ENCODE measurements around the gene PCDH15. TPM values are rescaled to one million over a fixed set of nuclear protein-coding genes. Genes with fewer than 3 reads are reported as not detected.

PCDH15 gene
- total RNA-seq, 1 experiment from 2014 or later: not detected

- Mint-ChIP-seq H3K4me1 (ENCODE audit: low read depth, unreplicated experiment) (no peaks in the 10 kb centered on the region), H3K9me3 (ENCODE audit: low read depth, unreplicated experiment) (peaks cover 10% of the 10 kb centered on the region), H3K27ac (ENCODE audit: unreplicated experiment) (no peak overlapping the region), H3K27me3 (ENCODE audit: unreplicated experiment) (no peaks in the 10 kb centered on the region), H3K4me3 (ENCODE audit: low read depth, unreplicated experiment) (no peak overlapping the region), H3K36me3 (ENCODE audit: insufficient read depth, unreplicated experiment) (no peaks in the 10 kb centered on the region)
- BruUV-seq (replicated peaks): no TSS peak
- intact Hi-C loops (cut with micrococcal nuclease; ENCODE audit: unreplicated experiment): no loop called here
- CTCF ChIA-PET: no interaction called here
- DNase-seq: no peak
- no peak for TF ChIP-seq CTCF (IDR thresholded peaks at IDR 0.05; ENCODE audit: unreplicated experiment)
Observed at GRCh38 chr10:54342058-54342457, 459.0 kb downstream of the PCDH15 start.

GRCh38 chr10:54335296-54335695 lies 465.7 kb downstream of the PCDH15 start:
- H3K4me3 Mint-ChIP-seq (ENCODE audit: low read depth, unreplicated experiment): no peak overlapping the region
- H3K4me1 Mint-ChIP-seq (ENCODE audit: low read depth, unreplicated experiment): no peaks in the 10 kb centered on the region
- CTCF ChIA-PET: no interaction called here
- DNase-seq: no peak
- H3K9me3 Mint-ChIP-seq (ENCODE audit: low read depth, unreplicated experiment): no peaks in the 10 kb centered on the region
- H3K27me3 Mint-ChIP-seq (ENCODE audit: unreplicated experiment): no peaks in the 10 kb centered on the region
- H3K36me3 Mint-ChIP-seq (ENCODE audit: insufficient read depth, unreplicated experiment): no peaks in the 10 kb centered on the region
- TF ChIP-seq CTCF (IDR thresholded peaks at IDR 0.05; ENCODE audit: unreplicated experiment): no peak
- no TSS peak for BruUV-seq (replicated peaks)
- intact Hi-C loops (cut with micrococcal nuclease; ENCODE audit: unreplicated experiment): no loop called here
- H3K27ac Mint-ChIP-seq (ENCODE audit: unreplicated experiment): no peak overlapping the region

GRCh38 chr10:54319341-54319740 lies 481.7 kb downstream of the PCDH15 start:
- CTCF ChIA-PET: no interaction called here
- intact Hi-C loops (cut with micrococcal nuclease; ENCODE audit: unreplicated experiment): no loop called here
- no peak for TF ChIP-seq CTCF (IDR thresholded peaks at IDR 0.05; ENCODE audit: unreplicated experiment)
- no peak for DNase-seq
- BruUV-seq (replicated peaks): no TSS peak
- no peak overlapping the region for H3K4me3 Mint-ChIP-seq (ENCODE audit: low read depth, unreplicated experiment)
- no peaks in the 10 kb centered on the region for H3K4me1 Mint-ChIP-seq (ENCODE audit: low read depth, unreplicated experiment)
- peaks cover 8% of the 10 kb centered on the region for H3K9me3 Mint-ChIP-seq (ENCODE audit: low read depth, unreplicated experiment)
- no peaks in the 10 kb centered on the region for H3K27me3 Mint-ChIP-seq (ENCODE audit: unreplicated experiment)
- H3K36me3 Mint-ChIP-seq (ENCODE audit: insufficient read depth, unreplicated experiment): no peaks in the 10 kb centered on the region
- no peak overlapping the region for H3K27ac Mint-ChIP-seq (ENCODE audit: unreplicated experiment)

GRCh38 chr10:54318470-54318869 lies 482.6 kb downstream of the PCDH15 start:
- CTCF ChIA-PET: no interaction called here
- H3K4me1 Mint-ChIP-seq (ENCODE audit: low read depth, unreplicated experiment): no peaks in the 10 kb centered on the region
- no peak for TF ChIP-seq CTCF (IDR thresholded peaks at IDR 0.05; ENCODE audit: unreplicated experiment)
- H3K36me3 Mint-ChIP-seq (ENCODE audit: insufficient read depth, unreplicated experiment): no peaks in the 10 kb centered on the region
- no peak overlapping the region for H3K27ac Mint-ChIP-seq (ENCODE audit: unreplicated experiment)
- H3K27me3 Mint-ChIP-seq (ENCODE audit: unreplicated experiment): no peaks in the 10 kb centered on the region
- DNase-seq: no peak
- no peak overlapping the region for H3K4me3 Mint-ChIP-seq (ENCODE audit: low read depth, unreplicated experiment)
- H3K9me3 Mint-ChIP-seq (ENCODE audit: low read depth, unreplicated experiment): peaks cover 8% of the 10 kb centered on the region
- BruUV-seq (replicated peaks): no TSS peak
- intact Hi-C loops (cut with micrococcal nuclease; ENCODE audit: unreplicated experiment): no loop called here

DNA sequence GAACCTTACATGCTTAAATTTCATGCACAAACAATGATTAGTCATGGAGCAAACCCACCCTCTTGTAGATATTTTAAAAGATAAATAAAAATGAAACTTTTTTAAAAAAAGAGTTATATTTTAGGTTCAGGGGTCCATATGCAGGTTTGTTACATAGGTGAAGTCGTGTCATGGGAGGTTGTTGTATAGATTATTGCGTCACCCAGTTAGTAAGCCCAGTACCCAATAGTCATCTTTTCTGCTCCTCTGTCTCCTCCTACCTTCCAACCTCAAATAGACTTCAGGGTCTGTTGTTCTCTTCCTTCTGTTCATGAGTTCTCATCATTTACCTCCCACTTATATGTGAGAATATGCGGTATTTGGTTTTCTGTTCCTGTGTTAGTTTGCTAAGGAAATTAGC lies 486.6 kb downstream of the PCDH15 start:
- H3K36me3 Mint-ChIP-seq (ENCODE audit: insufficient read depth, unreplicated experiment): no peaks in the 10 kb centered on the region
- intact Hi-C loops (cut with micrococcal nuclease; ENCODE audit: unreplicated experiment): no loop called here
- DNase-seq: no peak
- BruUV-seq (replicated peaks): no TSS peak
- H3K9me3 Mint-ChIP-seq (ENCODE audit: low read depth, unreplicated experiment): peaks cover 9% of the 10 kb centered on the region
- TF ChIP-seq CTCF (IDR thresholded peaks at IDR 0.05; ENCODE audit: unreplicated experiment): no peak
- no peak overlapping the region for H3K4me3 Mint-ChIP-seq (ENCODE audit: low read depth, unreplicated experiment)
- CTCF ChIA-PET: no interaction called here
- H3K27me3 Mint-ChIP-seq (ENCODE audit: unreplicated experiment): no peaks in the 10 kb centered on the region
- H3K4me1 Mint-ChIP-seq (ENCODE audit: low read depth, unreplicated experiment): no peaks in the 10 kb centered on the region
- H3K27ac Mint-ChIP-seq (ENCODE audit: unreplicated experiment): no peak overlapping the region

Data from Calu3 (cell line).